Hepatocyte (in vitro differentiated cells): ENCODE measurements around the gene DENND1A. TPM values are rescaled to one million over a fixed set of nuclear protein-coding genes. Genes with fewer than 3 reads are reported as not detected.

Experiments used
- DNase-seq: peaks from one replicate; pipeline ENCODE4 v3.0.0-alpha.2; 2016; ENCODE audit warnings: low spot score
- H2AFZ ChIP-seq: fragments of 200-600 bp; sonication (generic); 2 replicates; pipeline ENCODE4 v1.6.0; 2016; ENCODE audit warnings: antibody characterized with exemption, mild to moderate bottlenecking
- H3K27ac ChIP-seq: fragments of 200-600 bp; sonication (generic); 2 replicates; pipeline ENCODE4 v1.5.1; 2016; ENCODE audit warnings: mild to moderate bottlenecking
- H3K27me3 ChIP-seq: fragments of 200-600 bp; sonication (generic); 2 replicates; pipeline ENCODE4 v1.6.1; 2016
- H3K36me3 ChIP-seq: fragments of 200-600 bp; sonication (generic); replicated peaks from 2 replicates; pipeline ENCODE4 v1.5.1; 2016; ENCODE audit warnings: low read depth; ENCODE audit not compliant: insufficient read depth
- H3K4me1 ChIP-seq: fragments of 200-600 bp; sonication (generic); 2 replicates; pipeline ENCODE4 v1.5.1; 2016; ENCODE audit warnings: mild to moderate bottlenecking, moderate library complexity; ENCODE audit not compliant: insufficient read depth
- H3K4me2 ChIP-seq: fragments of 200-600 bp; sonication (generic); 2 replicates; pipeline ENCODE4 v1.6.0; 2016
- H3K4me3 ChIP-seq: fragments of 200-600 bp; sonication (generic); 2 replicates; pipeline ENCODE4 v1.5.1; 2016; ENCODE audit warnings: mild to moderate bottlenecking
- H3K79me2 ChIP-seq: fragments of 200-600 bp; sonication (generic); 2 replicates; pipeline ENCODE4 v1.6.0; 2017; ENCODE audit warnings: mild to moderate bottlenecking
- H3K9me2 ChIP-seq: fragments of 200-600 bp; sonication (generic); replicated peaks from 2 replicates; pipeline ENCODE4 v1.6.0; 2017; ENCODE audit warnings: mild to moderate bottlenecking; ENCODE audit not compliant: insufficient read depth
- H3K9me3 ChIP-seq: fragments of 200-600 bp; sonication (generic); 2 replicates; pipeline ENCODE4 v1.5.1; 2016; ENCODE audit warnings: low read depth, mild to moderate bottlenecking
- H4K20me1 ChIP-seq: fragments of 200-600 bp; sonication (generic); 2 replicates; pipeline ENCODE4 v1.6.0; 2016; ENCODE audit warnings: mild to moderate bottlenecking; ENCODE audit not compliant: insufficient read depth, poor library complexity, severe bottlenecking
- EZH2 ChIP-seq: fragments of 200-600 bp; sonication (generic); IDR thresholded peaks from 2 replicates; pipeline ENCODE4 v1.6.1; 2016; ENCODE audit warnings: antibody characterized with exemption, mild to moderate bottlenecking, borderline replicate concordance
- EZH2phosphoT487 ChIP-seq: fragments of 200-600 bp; sonication (generic); IDR thresholded peaks from one replicate; pipeline ENCODE4 v1.6.1; 2018; ENCODE audit warnings: antibody characterized with exemption, mild to moderate bottlenecking, low read depth, moderate library complexity; ENCODE audit not compliant: unreplicated experiment, severe bottlenecking
- WGBS: methylation state at CpG from one replicate; pipeline ENCODE4 v1.1.6; 2016; ENCODE audit warnings: low lambda C conversion rate; ENCODE audit errors: missing lambda C conversion rate; 5-methylcytosine and 5-hydroxymethylcytosine counted together
- polyA plus RNA-seq: library from polyadenylated mRNA; unstranded; fragments of >200 nt; fragmentation: Nextera tagmentation; extraction: Ambion mirVana; gene quantifications from 2 replicates; pipeline ENCODE4 v1.2.1, GENCODE V29; 2016
- total RNA-seq: library from RNA; depleted of rRNA; stranded (reverse); fragments of >200 nt; gene quantifications from 2 replicates; pipeline ENCODE4 v1.2.3, GENCODE V29; 2014
- TF ChIP-seq, protein P1 (sequence below): fragments of 200-600 bp; sonication (generic); IDR thresholded peaks from 2 replicates; pipeline ENCODE4 v1.5.1; 2016; ENCODE audit warnings: antibody characterized with exemption, mild to moderate bottlenecking; ENCODE audit not compliant: poor library complexity

The DENND1A gene
- total and polyA plus RNA-seq, 2 experiments from 2014 or later = 24.0 to 28.9 TPM

DNA sequence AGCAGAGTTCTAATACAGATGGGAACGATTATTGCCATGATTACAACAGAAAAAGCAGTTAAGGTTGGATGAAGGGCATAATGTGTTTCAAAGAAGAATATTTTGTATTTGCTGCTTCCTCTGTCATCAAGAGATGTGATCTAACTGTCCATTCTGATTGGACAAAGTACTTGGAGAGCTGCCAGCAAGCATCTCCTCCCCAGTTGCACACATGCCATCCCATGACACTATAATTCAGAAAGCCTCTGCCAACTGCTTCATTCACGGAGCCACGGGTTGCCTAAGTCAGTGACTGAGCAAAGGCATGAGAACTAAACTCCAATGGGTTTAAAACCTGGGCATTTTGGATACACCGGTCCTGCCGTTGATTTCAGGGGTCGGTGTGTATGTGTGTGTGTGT lies 320.1 kb downstream of the DENND1A start:
- H3K9me2 ChIP-seq = no peaks in the 10 kb centered on the region
- no peaks in the 10 kb centered on the region for H4K20me1 ChIP-seq
- no peaks in the 10 kb centered on the region for H3K36me3 ChIP-seq
- TF ChIP-seq EZH2 (no peak), EZH2phosphoT487 (no peak)
- TF ChIP-seq, protein P1, sequence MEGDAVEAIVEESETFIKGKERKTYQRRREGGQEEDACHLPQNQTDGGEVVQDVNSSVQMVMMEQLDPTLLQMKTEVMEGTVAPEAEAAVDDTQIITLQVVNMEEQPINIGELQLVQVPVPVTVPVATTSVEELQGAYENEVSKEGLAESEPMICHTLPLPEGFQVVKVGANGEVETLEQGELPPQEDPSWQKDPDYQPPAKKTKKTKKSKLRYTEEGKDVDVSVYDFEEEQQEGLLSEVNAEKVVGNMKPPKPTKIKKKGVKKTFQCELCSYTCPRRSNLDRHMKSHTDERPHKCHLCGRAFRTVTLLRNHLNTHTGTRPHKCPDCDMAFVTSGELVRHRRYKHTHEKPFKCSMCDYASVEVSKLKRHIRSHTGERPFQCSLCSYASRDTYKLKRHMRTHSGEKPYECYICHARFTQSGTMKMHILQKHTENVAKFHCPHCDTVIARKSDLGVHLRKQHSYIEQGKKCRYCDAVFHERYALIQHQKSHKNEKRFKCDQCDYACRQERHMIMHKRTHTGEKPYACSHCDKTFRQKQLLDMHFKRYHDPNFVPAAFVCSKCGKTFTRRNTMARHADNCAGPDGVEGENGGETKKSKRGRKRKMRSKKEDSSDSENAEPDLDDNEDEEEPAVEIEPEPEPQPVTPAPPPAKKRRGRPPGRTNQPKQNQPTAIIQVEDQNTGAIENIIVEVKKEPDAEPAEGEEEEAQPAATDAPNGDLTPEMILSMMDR = no peak
- no peak overlapping the region for H2AFZ ChIP-seq
- WGBS = 95% methylated on average over 6 of the region's 6 CpGs
- no peaks in the 10 kb centered on the region for H3K79me2 ChIP-seq
- H3K4me1 ChIP-seq = peaks cover 3% of the 10 kb centered on the region
- H3K4me3 ChIP-seq = no peak overlapping the region
- DNase-seq = no peak
- H3K27me3 ChIP-seq = no peaks in the 10 kb centered on the region
- H3K27ac ChIP-seq = no peak overlapping the region
- no peak overlapping the region for H3K4me2 ChIP-seq
- H3K9me3 ChIP-seq = no peaks in the 10 kb centered on the region

DNA sequence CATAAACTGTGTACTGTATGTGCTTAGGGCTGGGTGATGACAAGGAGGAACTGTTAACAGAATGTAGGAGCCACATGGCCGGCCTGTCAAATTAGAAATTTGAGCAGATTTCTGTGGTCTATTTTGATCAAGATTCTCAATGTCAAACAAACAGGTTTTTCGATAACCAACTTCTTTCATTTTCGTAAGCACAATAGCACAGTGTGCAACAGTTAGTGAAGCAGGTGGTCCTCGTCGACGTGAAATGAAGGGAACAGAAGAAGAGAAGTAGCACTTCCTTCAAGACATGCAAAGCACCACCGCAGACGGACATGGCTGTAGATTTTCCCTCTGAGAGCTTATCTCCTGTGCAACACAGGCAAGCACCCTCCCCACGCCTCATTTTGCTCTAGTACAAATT lies 321.8 kb downstream of the DENND1A start:
- H2AFZ ChIP-seq = no peak overlapping the region
- no peaks in the 10 kb centered on the region for H3K9me2 ChIP-seq
- H3K79me2 ChIP-seq = no peaks in the 10 kb centered on the region
- no peak overlapping the region for H3K4me3 ChIP-seq
- peaks cover 3% of the 10 kb centered on the region for H3K4me1 ChIP-seq
- H3K4me2 ChIP-seq = no peak overlapping the region
- no peaks in the 10 kb centered on the region for H3K9me3 ChIP-seq
- no peaks in the 10 kb centered on the region for H3K36me3 ChIP-seq
- H3K27me3 ChIP-seq = no peaks in the 10 kb centered on the region
- 87% methylated on average over 9 of the region's 9 CpGs for WGBS
- TF ChIP-seq, protein P1 = no peak
- no peak for TF ChIP-seq EZH2phosphoT487
- no peak for TF ChIP-seq EZH2
- H4K20me1 ChIP-seq = no peaks in the 10 kb centered on the region
- no peak for DNase-seq
- H3K27ac ChIP-seq = no peak overlapping the region

DNA sequence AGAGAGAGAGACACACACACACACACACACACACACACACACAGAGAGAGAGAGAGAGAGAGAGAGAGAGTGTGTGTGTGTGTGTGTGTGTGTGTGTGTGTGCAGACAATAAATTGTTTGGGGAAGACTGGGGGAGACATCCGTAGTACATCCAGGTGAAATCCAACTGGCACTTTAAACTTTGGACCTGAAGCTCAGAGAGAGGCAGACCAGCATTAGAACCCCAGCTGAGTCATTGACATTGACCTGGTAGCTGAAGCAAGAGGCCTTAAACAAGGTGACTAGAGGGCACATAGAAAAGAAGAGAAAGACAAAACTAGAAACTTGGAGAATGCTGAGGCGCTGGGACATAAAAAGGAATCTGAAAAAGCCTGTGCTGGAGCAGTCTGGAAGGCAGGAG lies 322.4 kb downstream of the DENND1A start:
- H3K4me1 ChIP-seq = peaks cover 3% of the 10 kb centered on the region
- no peaks in the 10 kb centered on the region for H3K27me3 ChIP-seq
- WGBS = 87% methylated on average over 2 of the region's 2 CpGs

More for the DNA sequence above, 322.4 kb downstream of the DENND1A start:
- Histone ChIP-seq H3K79me2 (no peaks in the 10 kb centered on the region), H2AFZ (no peak overlapping the region), H3K9me2 (no peaks in the 10 kb centered on the region), H3K9me3 (no peaks in the 10 kb centered on the region), H3K4me2 (no peak overlapping the region), H4K20me1 (no peaks in the 10 kb centered on the region), H3K4me3 (no peak overlapping the region), H3K36me3 (no peaks in the 10 kb centered on the region), H3K27ac (no peak overlapping the region)
- no peak for DNase-seq
- TF ChIP-seq EZH2phosphoT487 = no peak
- TF ChIP-seq, protein P1 = no peak
- TF ChIP-seq EZH2 = no peak
